ENCODE measurements around the gene DIS3L.
"Not testable (repeated sequence)": the region's sequence is repeated elsewhere in the genome, so short reads cannot be mapped to it uniquely, and the experiment has no call there.

DIS3L gene

DNA sequence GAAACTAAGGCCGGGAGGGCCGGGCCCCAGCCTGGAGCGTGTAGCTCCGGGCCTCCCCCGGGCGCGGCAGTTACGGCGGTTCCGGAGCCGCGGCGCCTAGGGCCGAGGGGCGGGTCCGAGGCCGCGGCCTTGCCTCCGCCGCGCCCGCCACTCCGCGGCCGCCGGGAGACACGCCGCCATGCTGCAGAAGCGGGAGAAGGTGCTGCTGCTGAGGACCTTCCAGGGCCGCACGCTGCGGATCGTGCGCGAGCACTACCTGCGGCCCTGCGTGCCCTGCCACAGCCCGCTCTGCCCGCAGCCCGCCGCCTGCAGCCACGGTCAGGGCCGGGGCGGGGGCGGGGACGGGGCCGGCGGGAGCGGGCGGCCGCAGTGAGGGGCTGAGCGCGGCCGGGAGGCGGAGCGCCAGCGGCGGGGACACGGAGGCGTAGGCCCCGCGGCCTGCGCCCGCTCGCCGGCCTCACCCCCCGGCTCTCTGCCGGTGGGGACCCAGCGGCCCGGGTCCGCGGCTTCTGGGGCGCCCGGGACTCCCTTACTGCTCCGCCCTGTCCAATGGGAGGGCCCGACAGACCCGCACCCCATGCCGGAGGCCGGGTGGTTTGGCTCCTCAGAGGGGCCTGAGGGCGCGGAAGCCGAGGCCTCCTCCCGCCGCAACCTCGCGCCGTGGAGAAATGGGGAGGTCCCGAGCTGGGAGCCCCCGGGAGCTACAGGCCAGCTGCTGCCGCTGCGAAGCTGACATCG is at the start of gene DIS3L:
DIS3L (plus strand) TSS at position 150 of the 738 bp plus-strand sequence; CDS start at position 179, 29 bp downstream.
- DNase-seq (ENCODE audit: low spot score): no peak

DNA sequence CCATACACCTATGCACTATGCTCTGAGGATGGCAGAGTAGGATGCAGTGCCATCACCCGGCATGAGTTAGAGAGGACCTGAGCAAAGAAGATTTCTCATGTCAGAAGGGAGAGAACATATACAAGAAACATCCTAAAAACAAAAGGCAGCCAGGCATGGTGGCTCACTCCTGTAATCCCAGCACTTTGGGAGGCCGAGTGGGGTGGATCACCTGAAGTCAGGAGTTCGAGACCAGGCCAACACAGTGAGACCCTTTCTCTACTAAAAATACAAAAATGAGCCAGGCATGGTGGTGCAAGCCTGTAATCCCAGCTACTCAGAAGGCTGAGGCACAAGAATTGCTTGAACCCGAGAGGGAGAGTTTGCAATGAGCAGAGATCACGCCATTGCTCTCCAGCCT is 47.5 kb upstream of the DIS3L start:
- DNase-seq (ENCODE audit: low spot score): not testable (repeated sequence)

DNA sequence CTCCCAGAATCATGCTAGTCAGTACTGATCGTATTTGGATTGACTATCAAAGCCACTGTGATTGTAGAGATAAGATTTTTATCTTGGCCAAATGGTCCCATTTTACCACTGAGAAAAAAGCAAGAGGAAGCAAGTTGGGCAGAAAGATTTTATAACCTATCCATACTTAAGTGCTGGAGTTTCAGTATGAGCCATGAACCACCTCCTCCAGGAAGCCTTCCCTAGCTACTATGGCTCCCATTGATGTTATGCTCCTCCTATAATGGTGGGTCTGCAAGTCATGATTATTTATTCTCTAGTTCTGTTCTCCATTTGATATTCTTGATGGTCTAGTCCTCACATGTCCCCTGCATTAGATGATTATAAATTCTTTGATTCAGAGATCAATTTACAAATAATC is 46.4 kb upstream of the DIS3L start:
- no peak for DNase-seq (ENCODE audit: low spot score)

DNA sequence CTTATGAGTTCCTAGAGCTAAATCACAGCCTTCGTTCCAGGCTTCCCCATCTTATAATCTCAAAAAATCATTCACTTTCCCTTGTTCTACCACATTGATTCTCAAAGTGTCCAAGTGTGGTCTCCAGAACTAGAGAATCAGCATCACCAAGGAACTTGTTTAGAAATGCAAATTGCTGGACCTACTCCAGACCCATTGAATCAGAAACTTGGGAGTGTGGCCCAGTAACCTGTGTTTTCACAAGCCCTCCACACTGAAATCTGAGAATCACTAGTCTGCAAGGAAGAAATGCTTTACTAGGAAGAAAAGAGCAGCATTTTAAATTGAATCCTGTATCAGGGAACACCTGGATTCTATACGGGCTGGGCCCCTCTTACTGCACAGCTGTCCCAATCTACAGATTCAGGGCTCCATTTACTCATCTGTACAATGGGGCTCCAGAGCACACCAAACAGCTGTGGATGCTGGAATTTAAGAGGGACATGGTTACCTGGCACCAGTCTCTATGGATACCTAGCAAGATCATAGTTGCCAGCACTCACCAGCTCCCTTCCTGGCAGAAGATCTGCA is 43.7 kb upstream of the DIS3L start:
- DNase-seq (ENCODE audit: low spot score): no peak

DNA sequence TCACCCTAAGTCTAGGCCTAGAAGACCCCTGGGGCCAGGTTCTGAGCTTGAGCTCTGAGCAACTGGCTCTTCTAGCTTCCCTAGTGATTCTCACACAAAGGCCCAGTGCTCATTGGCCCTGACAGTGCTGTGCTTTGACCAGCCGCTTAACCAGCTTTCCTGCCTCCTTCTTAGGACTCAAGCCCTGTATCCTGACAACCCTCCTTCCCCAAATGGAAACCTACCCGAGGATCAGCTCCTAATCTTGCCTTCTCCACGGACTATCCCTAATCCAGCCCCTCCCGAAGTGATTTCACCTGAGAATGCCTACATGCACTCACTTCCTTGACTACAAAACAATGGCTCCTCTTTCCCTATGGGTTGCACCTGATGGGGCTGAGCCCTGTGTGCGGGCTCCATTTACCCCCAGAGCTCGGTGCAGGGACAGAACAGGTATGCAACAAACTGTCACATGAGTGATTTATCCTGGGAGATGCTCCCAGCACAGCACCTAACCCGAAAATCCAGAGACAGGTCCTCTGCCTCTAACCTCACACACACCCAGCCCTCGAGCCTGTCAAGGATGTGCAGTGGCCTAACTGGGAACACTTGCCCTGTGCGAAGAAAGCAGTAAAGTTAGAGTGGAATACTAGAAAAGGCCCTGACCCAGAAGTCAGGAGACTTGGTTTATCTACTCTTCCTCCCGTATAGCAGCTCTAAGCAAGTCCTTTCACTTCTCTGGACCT is 42.1 kb upstream of the DIS3L start:
- no peak for DNase-seq (ENCODE audit: low spot score)

DNA sequence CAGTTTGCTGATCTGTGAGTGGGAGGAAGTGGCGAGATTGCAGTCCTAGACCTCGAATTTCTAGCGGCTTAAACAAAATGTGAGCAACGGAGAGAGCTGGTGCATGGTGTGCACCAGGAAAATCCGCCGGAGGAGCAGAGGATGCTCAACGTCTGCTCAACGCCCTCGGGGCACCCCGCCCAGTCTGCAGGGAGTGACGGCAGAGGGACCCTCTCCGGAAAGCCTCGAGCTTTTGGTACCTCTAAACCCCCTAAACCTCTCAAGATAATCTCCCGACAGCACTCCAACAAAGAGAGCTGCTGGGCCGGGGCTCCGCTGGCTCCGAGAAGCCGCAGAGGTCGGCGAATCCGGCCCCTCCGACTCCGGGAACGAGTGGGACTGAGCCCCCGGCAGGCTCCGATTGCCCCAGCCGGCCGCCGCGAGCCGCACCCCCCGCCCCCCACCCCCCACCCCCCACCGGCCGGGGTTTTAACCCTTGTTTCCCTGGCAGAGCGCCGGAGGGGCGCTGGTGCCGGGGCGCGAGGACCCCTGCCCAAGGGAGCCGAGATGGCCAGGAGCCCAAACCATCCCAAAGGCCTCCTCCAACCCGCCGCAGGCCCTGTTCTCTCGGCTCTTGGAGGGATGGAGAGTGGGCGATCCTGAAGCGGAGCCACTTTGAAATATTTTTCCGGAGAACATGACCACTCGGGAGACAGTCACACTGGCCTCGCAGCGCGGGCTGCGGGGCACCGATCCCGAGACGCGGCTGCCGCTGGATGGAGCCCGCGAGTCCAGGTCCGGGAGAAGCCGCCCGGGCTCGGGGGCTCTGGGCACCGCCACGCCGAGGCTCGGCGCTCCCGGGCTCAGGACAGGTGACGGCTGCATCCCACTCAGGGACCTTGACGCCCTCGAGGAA is 41.3 kb upstream of the DIS3L start:
- DNase-seq (ENCODE audit: low spot score): peak; percentile 20

DNA sequence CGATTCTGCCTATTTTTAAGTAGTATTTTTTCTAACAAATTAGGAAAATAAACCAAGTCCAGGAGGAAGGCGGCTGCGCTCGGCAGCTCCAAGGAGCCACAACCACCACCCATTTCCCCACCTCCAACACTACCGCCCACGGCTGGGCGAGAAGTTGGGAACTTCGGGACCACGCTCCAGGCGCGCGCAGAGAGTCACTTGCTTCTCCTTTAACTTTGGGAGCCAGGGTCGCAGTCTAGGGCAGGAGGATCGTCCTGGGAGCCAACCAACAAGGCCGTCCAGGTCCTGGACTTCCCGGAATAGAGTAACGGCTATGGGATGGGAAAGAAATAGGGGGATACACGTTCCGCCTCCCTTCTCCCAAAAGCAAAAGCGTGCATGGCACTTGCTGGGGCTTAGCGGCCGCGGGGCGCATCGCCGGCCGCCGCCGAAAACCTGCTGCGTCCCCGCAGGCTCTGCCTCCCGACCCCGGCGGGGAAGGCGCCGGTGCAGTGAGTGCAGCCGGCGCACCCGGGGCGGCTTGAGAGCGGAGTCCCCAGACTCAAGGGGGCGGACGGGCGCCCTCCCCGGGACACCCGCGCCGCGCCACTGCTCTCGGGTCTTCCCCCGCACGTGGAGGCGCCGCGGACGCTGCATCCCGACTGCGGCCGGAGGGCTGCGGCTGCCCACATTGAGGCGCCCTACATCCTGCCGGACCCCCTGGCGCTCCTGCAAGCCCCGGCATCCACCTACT is 40.5 kb upstream of the DIS3L start:
- no peak for DNase-seq (ENCODE audit: low spot score)

DNA sequence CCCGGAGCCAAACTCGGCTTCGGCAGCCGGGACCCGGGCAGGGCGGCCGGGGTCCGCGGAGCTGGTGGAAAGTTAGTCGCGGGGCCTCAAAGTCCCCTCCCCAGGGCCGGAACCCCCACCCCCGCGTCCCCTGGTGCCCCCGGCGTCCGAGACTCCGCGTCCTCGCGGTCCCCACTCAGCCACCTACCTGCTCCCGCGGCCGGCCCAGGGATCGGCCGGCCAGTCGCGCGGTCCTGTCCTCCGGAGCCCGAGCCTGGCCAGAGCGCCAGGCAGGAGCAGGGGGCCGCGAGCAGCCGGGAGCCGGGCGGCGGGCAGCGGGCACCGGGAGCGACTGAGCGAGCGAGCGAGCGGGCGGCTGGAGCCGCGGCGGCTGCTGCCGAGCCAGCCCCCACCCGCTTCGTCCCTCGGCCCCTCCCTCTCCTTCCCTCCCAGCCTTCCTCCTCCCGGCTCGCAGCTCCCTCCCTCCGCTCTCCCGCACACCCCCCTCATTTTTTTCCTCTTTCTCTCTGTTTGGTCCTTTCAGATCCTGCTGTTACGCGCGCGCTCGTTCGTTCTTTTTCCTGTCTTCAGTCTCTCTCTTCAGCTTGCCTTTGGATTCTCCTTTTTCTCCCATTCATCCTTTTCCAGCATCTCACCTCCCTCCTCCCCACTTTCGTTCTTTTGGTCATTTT is 39.8 kb upstream of the DIS3L start, which contains the start of gene MEGF11:
MEGF11 (minus strand) TSS at position 333 of the 671 bp plus-strand sequence. CDS start 125,347 bp downstream, outside the sequence.
- DNase-seq (ENCODE audit: low spot score): peak; percentile 22

DNA sequence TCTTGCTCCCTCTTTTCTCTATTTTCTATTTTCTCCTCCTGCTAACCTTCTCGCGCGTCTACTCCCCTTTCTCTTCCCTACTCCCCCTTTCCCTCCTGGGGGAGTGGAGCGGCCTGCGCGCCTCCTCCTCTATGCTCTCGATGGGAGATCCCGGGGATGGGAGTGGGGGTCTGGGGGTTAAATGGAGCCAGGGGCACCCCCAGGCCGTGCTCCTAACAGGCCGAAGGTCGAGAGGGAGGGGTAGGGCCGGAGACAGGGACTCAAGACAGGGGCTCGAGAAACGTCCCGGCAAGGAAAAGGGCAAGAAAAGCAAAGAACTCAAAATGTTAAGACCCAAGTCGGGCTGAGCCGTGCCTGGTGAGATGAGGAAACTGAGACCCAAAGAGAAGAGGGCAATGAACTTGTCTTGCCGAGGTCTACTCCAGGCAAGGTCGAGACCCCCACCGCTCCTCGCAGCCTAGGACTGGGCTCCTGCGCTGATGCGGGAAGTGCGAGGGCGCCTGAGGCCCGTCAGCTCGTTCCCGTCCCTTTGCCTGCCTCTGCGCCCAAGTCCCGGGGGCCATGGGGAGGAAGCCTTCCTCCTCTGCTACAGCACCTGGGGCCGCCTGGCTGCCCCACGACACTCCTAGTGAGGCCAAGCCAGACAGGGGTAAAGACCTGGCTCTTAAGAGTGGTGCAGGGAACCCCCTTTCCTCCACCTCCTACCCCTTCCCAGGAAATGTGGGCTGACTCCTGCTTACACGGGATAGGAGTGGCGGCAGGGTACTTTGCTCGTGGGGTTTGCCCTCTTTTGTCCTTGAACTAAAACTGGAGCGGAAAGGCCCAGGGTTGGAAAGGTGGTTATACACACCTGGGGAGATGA is 39.0 kb upstream of the DIS3L start:
- DNase-seq (ENCODE audit: low spot score): no peak

DNA sequence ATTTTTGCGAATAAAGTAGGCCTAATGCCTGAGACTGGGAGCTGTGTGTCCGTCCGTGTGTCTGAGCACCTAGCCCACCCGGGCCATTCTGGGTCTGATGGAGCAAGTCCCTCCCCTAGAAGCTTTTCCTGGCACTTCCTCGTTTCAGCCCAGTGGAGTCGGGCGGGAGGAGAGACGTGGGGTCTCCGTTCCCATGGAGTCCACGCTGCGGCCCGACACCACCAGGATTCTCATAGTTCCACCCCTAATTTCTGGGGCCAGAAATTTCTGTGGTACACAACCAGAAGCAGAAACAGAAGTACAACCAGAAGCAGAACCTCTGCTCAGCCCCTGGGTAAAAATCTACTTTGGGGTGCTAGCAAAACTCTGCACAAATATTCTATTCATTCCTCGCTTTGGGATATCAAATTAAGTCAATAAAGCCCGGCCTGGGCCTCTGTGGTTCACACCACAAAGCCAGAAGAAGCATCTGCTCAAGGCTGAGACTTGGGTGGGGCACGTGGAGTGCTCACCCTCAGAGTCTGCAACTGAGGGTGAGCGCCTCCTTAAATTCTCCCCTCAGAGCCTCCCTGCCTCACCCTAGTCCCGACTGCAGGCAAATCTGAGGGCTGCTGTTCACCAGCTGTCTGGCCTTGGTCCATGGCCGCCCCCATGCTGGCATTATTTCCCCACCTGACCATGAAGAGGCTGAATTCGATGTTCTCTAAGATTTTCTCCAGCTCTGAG is 38.3 kb upstream of the DIS3L start:
- no peak for DNase-seq (ENCODE audit: low spot score)

DNA sequence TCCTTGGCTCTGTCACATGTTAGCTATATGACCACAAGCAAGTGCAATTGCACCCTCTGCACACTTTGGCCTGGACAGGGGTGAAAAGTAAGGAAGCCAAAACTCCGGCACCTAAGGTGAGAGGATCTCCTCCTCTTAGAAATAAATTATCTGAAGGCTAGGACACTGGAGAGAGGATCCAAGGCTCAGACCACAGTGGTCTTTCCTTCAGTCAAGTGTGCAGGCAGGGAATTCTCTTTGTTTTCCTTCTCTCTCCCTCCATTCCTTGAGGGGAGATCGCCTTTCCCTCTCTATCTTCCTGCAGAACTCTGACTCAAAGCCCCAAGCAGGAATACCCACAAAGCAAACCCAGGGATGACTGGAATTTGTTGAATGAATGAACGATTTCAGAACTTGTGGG is 36.7 kb upstream of the DIS3L start:
- DNase-seq (ENCODE audit: low spot score): no peak

DNA sequence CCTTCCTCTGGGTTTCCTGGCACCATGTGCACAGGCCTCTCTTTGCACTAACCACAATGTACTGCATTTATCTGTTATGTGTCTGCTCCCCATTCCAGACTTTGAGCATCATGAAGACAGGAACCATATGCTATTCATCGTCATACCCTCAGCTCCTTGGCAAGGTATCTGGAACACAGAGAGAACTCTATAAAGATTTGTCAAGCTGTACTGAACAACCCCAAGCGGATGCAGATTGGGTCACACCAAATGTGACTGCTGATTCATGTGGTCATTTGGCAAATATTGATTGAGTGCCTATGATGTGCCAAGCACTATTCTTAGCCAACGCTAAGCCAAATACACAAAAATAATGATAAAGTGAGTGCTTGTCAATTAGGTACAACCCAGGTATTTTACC is 32.3 kb upstream of the DIS3L start:
- peak; percentile 15 for DNase-seq (ENCODE audit: low spot score)

DNA sequence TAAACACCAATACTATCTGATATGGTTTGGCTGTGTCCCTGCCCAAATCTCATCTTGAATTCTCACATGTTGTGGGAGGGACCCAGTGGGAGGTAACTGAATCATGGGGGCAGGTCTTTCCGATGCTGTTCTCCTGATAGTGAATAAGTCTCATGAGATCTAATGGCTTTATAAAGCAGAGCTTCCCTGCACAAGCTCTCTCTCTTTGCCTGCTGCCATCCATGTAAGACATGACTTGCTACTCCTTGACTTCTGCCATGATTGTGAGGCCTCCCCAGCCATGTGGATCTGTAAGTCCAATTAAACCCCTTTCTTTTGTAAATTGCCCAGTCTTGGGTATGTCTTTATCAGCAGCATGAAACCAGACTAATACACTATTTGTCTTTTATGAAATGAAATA is 30.5 kb upstream of the DIS3L start:
- DNase-seq (ENCODE audit: low spot score): not testable (repeated sequence)

DNA sequence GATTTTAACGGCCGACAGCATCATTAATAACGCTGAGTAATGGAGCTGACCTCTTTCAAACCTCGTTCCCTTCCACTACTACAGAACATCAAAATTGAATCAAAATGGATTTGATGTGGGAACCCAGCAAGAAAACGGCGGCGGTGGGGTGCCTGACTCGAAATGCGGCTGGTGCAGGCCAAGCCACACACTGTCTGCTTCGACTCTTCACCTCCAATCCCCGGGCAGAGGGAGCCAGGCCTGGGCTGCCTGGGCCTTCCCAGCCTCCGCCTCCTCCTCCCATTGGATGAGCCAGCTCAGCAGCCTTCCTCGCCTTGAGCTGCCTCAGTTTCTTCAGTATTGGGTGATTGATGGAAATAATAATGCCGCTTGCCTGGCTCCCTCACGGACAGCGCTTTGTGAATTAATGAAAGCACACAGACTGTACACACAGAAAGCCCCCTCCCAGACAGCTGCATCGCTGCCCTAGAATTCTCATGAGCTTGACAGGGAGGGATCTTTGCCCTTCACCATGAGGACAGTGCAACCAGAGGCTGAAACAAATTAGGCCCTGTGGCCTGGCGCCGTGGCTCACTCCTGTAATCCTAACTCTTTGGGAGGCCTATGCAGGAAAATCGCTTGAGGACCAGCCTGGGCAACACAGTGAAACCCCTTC is 28.4 kb upstream of the DIS3L start:
- no peak for DNase-seq (ENCODE audit: low spot score)

DNA sequence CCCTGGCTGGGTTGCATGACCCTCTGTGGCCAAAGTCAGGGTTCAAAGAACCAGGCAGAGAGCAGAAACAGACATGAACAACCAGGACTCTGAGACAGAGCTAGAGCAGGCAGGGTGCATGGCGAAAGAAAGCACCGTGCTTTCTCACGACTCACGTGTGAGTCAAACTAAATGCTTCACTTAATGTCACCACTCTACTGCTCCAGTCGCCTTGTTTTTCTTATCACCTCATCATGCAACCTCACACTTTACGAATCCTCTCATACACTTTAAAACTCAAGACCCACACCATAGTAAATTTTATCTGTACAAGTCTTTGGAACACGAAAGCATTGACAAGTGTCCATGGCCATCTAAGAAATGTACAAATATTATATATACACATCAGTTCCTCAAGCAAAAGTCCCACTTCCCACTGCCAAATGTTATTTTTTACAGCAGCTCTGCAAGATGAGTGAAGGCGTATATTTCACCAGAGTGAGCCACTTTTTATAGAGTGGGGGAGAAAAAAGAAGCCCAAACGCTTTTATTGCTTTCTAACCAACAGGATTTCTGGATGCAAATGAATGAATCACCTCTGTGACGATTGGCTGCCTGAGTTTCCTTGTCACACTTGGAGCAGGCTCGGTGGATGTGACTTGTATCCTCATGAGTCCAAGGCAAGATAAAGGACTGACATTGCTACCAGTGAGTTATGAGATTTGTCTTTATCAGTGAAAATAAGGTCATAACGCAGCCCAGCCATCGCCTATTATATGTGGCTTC is 23.9 kb upstream of the DIS3L start:
- no peak for DNase-seq (ENCODE audit: low spot score)

DNA sequence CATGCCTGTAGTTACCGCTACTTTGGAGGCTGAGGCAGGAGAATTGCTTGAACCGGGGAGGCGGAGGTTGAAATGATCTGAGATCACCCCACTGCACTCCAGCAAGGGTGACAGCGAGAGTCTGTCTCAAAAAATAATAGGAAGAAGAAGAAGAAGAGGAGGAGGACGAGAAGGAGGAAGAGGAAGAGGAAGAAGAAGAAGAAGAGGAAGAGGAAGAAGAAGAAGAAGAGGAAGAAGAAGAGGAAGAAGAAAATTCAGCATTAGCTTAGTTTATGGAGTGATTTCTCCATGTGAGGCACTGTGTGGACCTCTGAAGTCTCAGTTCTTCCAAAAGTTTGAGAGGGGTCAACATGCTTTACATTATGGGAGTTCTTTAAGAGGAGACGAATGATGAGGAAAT is 22.4 kb upstream of the DIS3L start:
- DNase-seq (ENCODE audit: low spot score): no peak

DNA sequence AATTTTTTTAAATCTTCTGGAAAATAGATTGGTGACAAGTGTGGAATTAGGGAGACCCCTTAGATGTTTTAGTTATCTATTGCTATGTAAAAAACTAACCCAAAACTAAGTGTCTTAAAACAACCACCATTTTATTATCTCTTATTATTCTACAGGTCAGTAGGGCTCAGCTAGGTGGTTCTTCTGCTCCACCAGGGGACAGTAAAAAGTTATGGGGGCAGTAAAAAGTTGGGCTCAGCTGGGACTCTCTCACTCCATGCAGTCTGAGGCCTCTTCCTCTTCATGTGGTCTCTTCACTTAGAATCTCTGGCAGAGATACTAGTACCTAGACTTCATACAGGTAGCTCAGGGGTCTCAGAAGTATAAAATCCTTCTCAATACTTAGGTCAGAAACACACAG is 18.0 kb upstream of the DIS3L start:
- no peak for DNase-seq (ENCODE audit: low spot score)

DNA sequence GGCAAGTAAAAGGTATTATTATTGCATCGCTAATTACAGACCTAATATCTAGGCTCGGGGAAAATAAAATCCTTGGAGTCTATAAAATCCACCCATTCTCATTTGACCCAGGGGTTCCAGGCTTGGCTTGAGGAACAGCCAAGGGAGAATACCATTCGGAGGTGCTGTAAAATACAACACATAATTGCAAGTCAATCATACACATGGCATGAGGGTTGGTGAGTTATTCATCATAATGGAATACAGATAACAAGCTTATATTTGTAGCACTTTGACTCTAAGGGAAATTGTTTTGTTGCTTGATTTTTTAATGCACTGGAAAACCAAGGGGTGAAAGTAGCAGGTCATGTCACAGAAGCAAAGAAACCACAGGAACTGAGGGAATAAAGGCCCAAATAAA is 16.8 kb upstream of the DIS3L start:
- DNase-seq (ENCODE audit: low spot score): no peak

All from pons (tissue), 1 donor.